Astrocyte (in vitro differentiated cells and primary cell): ENCODE measurements around the gene CGB3. TPM values are rescaled to one million over a fixed set of nuclear protein-coding genes. Genes with fewer than 3 reads are reported as not detected.

Experiments used
- DNase-seq: peaks from one replicate; pipeline ENCODE4 v3.0.0-alpha.2; 2010; ENCODE audit warnings: low read depth
- FAIRE-seq: peaks from 2 replicates; lab custom pipeline; 2011; peaks lifted over from hg19 to GRCh38; lab: Jason Lieb, UNC
- H2AFZ ChIP-seq: 2 replicates; pipeline ENCODE4 v1.6.0; 2012; ENCODE audit warnings: low read depth, low read length, inconsistent platforms
- H3K27ac ChIP-seq: 2 replicates; pipeline ENCODE4 v1.5.1; 2011; ENCODE audit warnings: low read depth, low read length, inconsistent platforms
- H3K27me3 ChIP-seq: 2 replicates; pipeline ENCODE4 v1.6.0; 2011; ENCODE audit warnings: low read length, inconsistent platforms; ENCODE audit not compliant: insufficient read depth
- H3K36me3 ChIP-seq: 2 replicates; pipeline ENCODE4 v1.5.1; 2011; ENCODE audit warnings: low read length, inconsistent platforms; ENCODE audit not compliant: insufficient read depth
- H3K4me1 ChIP-seq: 2 replicates; pipeline ENCODE4 v1.5.1; 2011; ENCODE audit warnings: low read length, inconsistent platforms; ENCODE audit not compliant: insufficient read depth
- H3K4me2 ChIP-seq: 2 replicates; pipeline ENCODE4 v1.6.0; 2012; ENCODE audit warnings: low read length, inconsistent platforms
- H3K4me3 ChIP-seq: 2 replicates; pipeline ENCODE4 v1.5.1; 2011; ENCODE audit warnings: low read depth, mild to moderate bottlenecking, low read length, inconsistent platforms; ENCODE audit not compliant: insufficient read depth
- H3K79me2 ChIP-seq: 2 replicates; pipeline ENCODE4 v1.6.0; 2012; ENCODE audit warnings: mild to moderate bottlenecking, low read length, inconsistent platforms; ENCODE audit not compliant: insufficient read depth
- H3K9ac ChIP-seq: 2 replicates; pipeline ENCODE4 v1.6.0; 2012; ENCODE audit warnings: mild to moderate bottlenecking, low read length, inconsistent platforms
- H3K9me3 ChIP-seq: 2 replicates; pipeline ENCODE4 v1.5.1; 2012; ENCODE audit warnings: low read depth, mild to moderate bottlenecking, low read length, inconsistent platforms; ENCODE audit not compliant: insufficient read depth
- H4K20me1 ChIP-seq: 2 replicates; pipeline ENCODE4 v1.6.0; 2012; ENCODE audit warnings: low read length, inconsistent platforms; ENCODE audit not compliant: insufficient read depth
- H3K27ac Mint-ChIP-seq: one replicate; pipeline ENCODE4 v1.8.0; 2021; ENCODE audit warnings: mild to moderate bottlenecking, mixed read lengths; ENCODE audit not compliant: unreplicated experiment
- H3K27me3 Mint-ChIP-seq: one replicate; pipeline ENCODE4 v1.8.0; 2021; ENCODE audit warnings: low read depth, mixed read lengths; ENCODE audit not compliant: unreplicated experiment
- H3K36me3 Mint-ChIP-seq: one replicate; pipeline ENCODE4 v1.8.0; 2021; ENCODE audit warnings: low read depth, mixed read lengths; ENCODE audit not compliant: unreplicated experiment
- H3K4me1 Mint-ChIP-seq: one replicate; pipeline ENCODE4 v1.8.0; 2021; ENCODE audit warnings: low read depth, mixed read lengths; ENCODE audit not compliant: unreplicated experiment
- H3K4me3 Mint-ChIP-seq: one replicate; pipeline ENCODE4 v1.8.0; 2021; ENCODE audit warnings: mild to moderate bottlenecking, moderate library complexity, mixed read lengths; ENCODE audit not compliant: unreplicated experiment
- H3K9me3 Mint-ChIP-seq: one replicate; pipeline ENCODE4 v1.8.0; 2021; ENCODE audit warnings: mild to moderate bottlenecking, mixed read lengths; ENCODE audit not compliant: unreplicated experiment
- CTCF ChIP-seq: IDR thresholded peaks from 2 replicates; pipeline ENCODE4 v1.5.1; 2011; ENCODE audit warnings: low read depth, mild to moderate bottlenecking, inconsistent platforms, low read length, moderate library complexity; ENCODE audit not compliant: insufficient read depth
- EZH2 ChIP-seq: IDR thresholded peaks from 2 replicates; pipeline ENCODE4 v1.6.1; 2012; ENCODE audit warnings: mild to moderate bottlenecking, low read length, inconsistent platforms; ENCODE audit not compliant: insufficient read depth
- total RNA-seq: library from RNA; stranded (reverse); gene quantifications from 2 replicates; pipeline ENCODE4 v1.2.1, GENCODE V29; 2021

The CGB3 gene
- total RNA-seq, 1 donor from 2014 or later, result 3.6 TPM

GRCh38 chr19:48999481-49000325 is 24.4 kb downstream of the CGB3 start:
- Histone ChIP-seq H4K20me1 (peaks cover 34% of the 10 kb centered on the region), H3K4me3 (no peak overlapping the region), H3K4me1 (peaks cover 6% of the 10 kb centered on the region), H3K9me3 (no peaks in the 10 kb centered on the region), H3K27me3 (no peaks in the 10 kb centered on the region), H2AFZ (no peak overlapping the region), H3K4me2 (no peak overlapping the region), H3K27ac (no peak overlapping the region), H3K9ac (no peak overlapping the region), H3K36me3 (peaks cover 10% of the 10 kb centered on the region), H3K79me2 (peaks cover 46% of the 10 kb centered on the region)
- FAIRE-seq, result peak; percentile 32
- H3K27me3 Mint-ChIP-seq, result no peaks in the 10 kb centered on the region
- peaks cover 20% of the 10 kb centered on the region for H3K4me1 Mint-ChIP-seq
- H3K36me3 Mint-ChIP-seq, result peaks cover 14% of the 10 kb centered on the region
- H3K27ac Mint-ChIP-seq, result peak overlapping the region; percentile 26
- TF ChIP-seq CTCF, result peak; percentile 87
- no peak for TF ChIP-seq EZH2
- H3K4me3 Mint-ChIP-seq, result no peak overlapping the region
- peak; percentile 43 for DNase-seq
- H3K9me3 Mint-ChIP-seq, result no peaks in the 10 kb centered on the region

- no peak overlapping the region for H3K4me3 ChIP-seq
- TF ChIP-seq CTCF, result peak; percentile 53
- no peak for TF ChIP-seq EZH2
- peaks cover 4% of the 10 kb centered on the region for H3K36me3 ChIP-seq
- H4K20me1 ChIP-seq, result peaks cover 34% of the 10 kb centered on the region
- DNase-seq (no peak), FAIRE-seq (no peak)
- peaks cover 58% of the 10 kb centered on the region for H3K79me2 ChIP-seq
- Mint-ChIP-seq H3K4me3 (peak overlapping the region; percentile 72), H3K9me3 (no peaks in the 10 kb centered on the region), H3K27me3 (no peaks in the 10 kb centered on the region), H3K4me1 (peaks cover 23% of the 10 kb centered on the region), H3K27ac (peak overlapping the region; percentile 53), H3K36me3 (peaks cover 6% of the 10 kb centered on the region)
- H3K4me1 ChIP-seq, result peaks cover 13% of the 10 kb centered on the region
- no peak overlapping the region for H3K27ac ChIP-seq
- no peak overlapping the region for H3K9ac ChIP-seq
- H2AFZ ChIP-seq, result no peak overlapping the region
- H3K9me3 ChIP-seq, result no peaks in the 10 kb centered on the region
- H3K4me2 ChIP-seq, result no peak overlapping the region
- no peaks in the 10 kb centered on the region for H3K27me3 ChIP-seq
Measured at GRCh38 chr19:48997972-48998371, 26.2 kb downstream of the CGB3 start.

DNA sequence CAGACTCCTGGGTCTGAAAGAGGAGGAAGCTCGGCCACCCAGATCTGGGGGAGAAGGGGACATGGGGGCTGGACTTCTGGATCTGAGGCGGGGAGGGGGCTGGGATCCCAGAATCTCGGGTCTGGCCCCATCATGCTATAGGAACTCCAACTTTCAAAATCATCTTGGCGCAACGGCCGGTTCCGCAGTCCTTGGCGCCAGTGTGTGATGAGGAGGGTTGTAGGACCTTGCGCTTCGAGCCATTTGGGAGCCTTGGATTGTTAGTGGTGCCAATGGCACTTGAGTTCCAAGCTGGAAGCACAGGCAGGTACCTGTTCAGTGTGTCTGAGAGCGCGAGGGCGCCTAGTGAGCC is 30.1 kb downstream of the CGB3 start:
- Mint-ChIP-seq H3K27ac (peak overlapping the region; percentile 93), H3K4me3 (peak overlapping the region; percentile 99), H3K4me1 (peaks cover 31% of the 10 kb centered on the region), H3K9me3 (peaks cover 2% of the 10 kb centered on the region), H3K27me3 (no peaks in the 10 kb centered on the region), H3K36me3 (peaks cover 7% of the 10 kb centered on the region)
- DNase-seq, result no peak
- Histone ChIP-seq H3K4me2 (peak overlapping the region; percentile 93), H4K20me1 (peaks cover 44% of the 10 kb centered on the region), H3K9me3 (no peaks in the 10 kb centered on the region), H3K79me2 (peaks cover 76% of the 10 kb centered on the region), H3K36me3 (no peaks in the 10 kb centered on the region), H3K9ac (peak overlapping the region; percentile 93), H3K4me3 (peak overlapping the region; percentile 80), H3K4me1 (peaks cover 23% of the 10 kb centered on the region), H3K27me3 (no peaks in the 10 kb centered on the region), H3K27ac (peak overlapping the region; percentile 83), H2AFZ (peak overlapping the region; percentile 78)
- no peak for FAIRE-seq
- TF ChIP-seq EZH2, result no peak
- no peak for TF ChIP-seq CTCF
